Sigmoid colon (tissue), 4 donors: Measurements from ENCODE around the gene LHFPL2.

Experiments used
- CTCF ChIP-seq, 4 experiments: fragments of 450-650 bp in 3 of 4; fragments of 200-600 bp in 1 of 4; IDR thresholded peaks; one replicate each; pipeline ENCODE4 v1.5.1; 2016 to 2019; ENCODE audit warnings: antibody characterized with exemption in 4 of 4, mild to moderate bottlenecking in 3 of 4, moderate library complexity in 2 of 4
- EP300 ChIP-seq, 4 donors: sonication (generic); formaldehyde crosslinking; IDR thresholded peaks; one replicate each; pipeline ENCODE4 v1.6.1; 2017; ENCODE audit warnings: antibody characterized with exemption in 4 of 4
- POLR2A ChIP-seq, 2 donors: fragments of 450-650 bp; IDR thresholded peaks; one replicate each; pipeline ENCODE4 v1.6.1; 2016; ENCODE audit warnings: antibody characterized with exemption in 2 of 2, mild to moderate bottlenecking in 2 of 2, moderate library complexity in 2 of 2
- POLR2AphosphoS5 ChIP-seq, 4 donors: sonication (generic); formaldehyde crosslinking; IDR thresholded peaks; one replicate each; pipeline ENCODE4 v1.6.1; 2017; ENCODE audit warnings: antibody characterized with exemption in 4 of 4

- TF ChIP-seq CTCF (IDR thresholded peaks at IDR 0.05): no peak
- TF ChIP-seq POLR2A (IDR thresholded peaks at IDR 0.05): no peak
- no peak for TF ChIP-seq POLR2AphosphoS5 (IDR thresholded peaks at IDR 0.05)
- no peak for TF ChIP-seq EP300 (IDR thresholded peaks at IDR 0.05)
These were observed 46.2 kb downstream of the LHFPL2 start for GRCh38 chr5:78602400-78602799.
